GM18951 (cell line): Measurements from ENCODE around the gene GNPTG.

ENCODE experiments used
- POLR2A ChIP-seq: IDR thresholded peaks from 4 replicates; pipeline ENCODE4 v1.6.1; 2011; ENCODE audit warnings: mild to moderate bottlenecking; ENCODE audit not compliant: insufficient read length, insufficient read depth; ENCODE audit errors: extremely low read depth
- in situ Hi-C: fragments of 300-500 bp; cut with MboI; formaldehyde crosslinking; loops from one replicate; pipeline ENCODE4 v1.12.0; 2022; ENCODE audit warnings: low sequenced_read_pairs, mixed read lengths, inconsistent platforms; ENCODE audit not compliant: unreplicated experiment

Gene GNPTG

DNA sequence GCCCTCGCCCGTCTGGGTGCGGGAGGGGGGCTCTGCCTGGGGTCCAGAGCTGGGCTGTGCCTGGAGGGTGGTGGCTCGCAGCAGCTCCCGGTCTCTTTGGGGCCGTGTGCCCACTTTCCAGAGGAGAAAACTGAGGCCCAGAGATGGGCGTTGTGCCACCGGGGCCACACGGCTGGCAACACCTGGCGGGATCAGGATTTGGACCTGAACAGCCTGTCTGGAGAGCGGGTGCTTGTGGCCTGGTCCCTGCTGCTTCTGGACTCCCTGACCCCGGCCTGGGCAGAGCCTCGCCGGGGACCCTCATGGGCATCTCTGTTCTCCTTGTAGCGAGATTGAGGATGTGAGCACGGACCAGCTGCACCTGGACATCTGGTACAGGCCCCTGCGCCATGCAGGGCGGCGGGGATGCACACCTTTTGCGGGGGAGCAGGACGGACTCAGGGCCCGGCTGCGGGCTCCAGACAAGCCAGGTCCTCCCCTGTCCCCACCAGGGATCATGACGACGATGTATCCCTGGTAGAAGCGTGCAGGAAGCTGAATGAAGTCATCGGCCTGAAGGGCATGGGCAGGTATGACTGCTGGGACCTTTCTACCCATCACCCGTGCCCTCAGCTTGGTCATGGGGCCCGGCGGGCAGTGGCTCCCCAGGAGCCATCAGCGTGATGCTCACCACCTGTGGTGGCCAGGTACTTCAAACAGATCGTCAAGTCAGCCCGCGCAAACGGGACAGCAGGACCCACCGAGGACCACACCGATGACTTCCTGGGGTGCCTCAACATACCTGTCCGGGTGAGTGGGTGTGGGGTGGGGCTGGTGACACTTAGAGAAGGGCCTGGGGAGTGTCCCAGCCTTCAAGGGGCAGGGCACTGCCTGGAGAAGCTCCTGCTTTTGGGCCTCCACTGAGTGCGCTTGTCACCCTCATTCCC lies 10.0 kb upstream of the GNPTG start:
- in situ Hi-C loops = no loop called here
- TF ChIP-seq POLR2A = no peak

DNA sequence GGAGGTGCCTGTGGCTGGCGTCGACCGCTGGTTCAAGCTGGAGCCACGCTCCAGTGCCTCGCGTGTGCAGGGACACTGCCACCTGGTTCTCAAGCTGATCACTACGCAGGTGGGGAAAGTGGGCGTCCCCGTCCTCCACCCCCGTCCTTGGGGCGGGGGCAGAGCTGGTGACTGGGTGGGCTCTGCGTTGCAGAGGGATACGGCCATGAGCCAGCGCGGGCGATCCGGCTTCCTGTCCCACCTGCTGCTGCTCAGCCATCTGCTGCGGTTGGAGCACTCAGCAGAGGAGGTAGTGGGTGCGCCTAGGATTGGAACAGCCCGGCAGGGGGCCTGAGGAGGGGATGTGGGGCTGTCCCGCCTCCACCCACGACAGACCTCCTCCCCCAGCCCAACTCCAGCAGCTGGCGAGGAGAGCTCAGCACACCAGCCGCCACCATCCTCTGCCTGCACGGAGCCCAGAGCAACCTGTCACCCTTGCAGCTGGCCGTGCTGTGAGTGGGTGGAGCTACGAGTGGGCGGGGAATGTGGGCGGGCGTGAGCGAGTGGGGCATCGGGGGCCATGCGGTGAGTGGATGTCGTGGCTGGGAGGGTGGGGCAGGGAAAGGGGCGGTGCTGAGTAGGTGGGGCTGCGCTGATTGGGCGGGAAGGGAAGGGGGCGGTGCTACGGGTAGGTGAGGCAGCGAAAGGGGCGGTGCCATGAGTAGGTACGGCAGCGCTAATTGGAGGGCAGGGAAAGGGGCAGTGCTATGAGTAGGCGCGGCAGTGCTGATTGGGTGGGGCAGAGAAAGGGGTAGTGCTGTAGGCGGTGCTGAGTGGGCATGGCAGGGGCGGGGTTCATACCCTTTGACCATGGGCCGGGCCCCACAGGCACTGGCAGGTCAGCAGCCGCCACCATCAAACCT lies 9.0 kb upstream of the GNPTG start:
- in situ Hi-C loops = no loop called here
- TF ChIP-seq POLR2A = peak; percentile 23

DNA sequence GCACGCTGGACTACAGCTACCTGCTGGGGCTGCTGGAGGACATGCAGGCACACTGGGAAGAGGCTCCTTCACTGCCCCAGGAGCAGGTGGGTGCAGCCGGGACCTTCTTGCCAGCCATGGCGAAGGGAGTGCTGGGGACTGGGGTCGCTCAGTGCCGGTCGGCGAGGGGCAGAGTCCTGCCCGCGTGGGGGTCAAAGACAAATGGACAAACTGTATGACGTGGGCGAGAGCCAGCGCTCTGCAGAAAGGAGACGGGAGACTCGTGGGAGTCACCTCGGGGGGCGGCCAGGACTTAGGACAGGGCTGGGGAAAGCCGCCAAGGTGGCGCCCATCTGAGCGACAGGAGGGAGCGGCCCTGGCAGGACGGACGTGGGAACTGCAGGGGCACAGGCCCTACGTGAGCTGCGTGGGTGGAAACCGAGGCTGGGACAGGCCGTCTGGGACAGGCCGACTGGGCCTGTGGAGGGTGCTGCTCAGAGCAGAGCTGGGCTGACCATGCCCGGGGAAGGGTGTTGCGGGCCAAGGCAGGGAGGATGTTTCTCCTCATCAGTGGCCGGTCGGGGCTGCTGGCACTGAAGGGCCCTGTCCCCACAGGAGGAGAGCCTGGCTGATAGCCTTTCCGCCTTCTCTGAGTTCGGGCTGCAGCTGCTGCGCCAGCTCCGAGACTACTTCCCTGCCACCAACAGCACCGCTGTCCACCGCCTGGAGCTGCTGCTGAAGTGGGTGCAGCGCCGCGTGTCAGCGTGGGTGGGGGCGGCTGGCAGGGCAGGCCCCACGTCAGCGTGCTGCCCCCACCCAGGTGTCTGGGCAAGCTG lies 8.1 kb upstream of the GNPTG start:
- no peak for TF ChIP-seq POLR2A
- in situ Hi-C loops = no loop called here

DNA sequence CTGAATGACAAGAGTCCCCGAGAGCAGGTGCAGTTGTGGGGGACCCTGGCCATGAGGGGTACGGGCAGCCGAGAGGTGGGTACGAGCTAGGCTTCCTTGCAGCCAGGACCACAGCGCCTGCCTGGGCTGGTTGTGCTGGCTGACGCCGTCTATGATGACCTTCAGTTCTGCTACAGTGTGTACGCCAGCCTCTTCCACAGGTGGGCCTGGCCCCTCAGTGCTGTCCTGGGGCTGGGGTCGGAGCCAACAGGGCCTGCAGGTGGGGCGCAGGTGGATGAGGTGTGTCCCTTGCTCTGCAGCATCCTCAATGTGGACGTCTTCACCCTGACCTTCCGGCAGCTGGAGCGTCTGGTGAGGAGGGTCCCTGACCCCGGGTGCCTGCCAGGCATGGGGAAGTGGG lies 7.2 kb upstream of the GNPTG start:
- no peak for TF ChIP-seq POLR2A
- in situ Hi-C loops = no loop called here

DNA sequence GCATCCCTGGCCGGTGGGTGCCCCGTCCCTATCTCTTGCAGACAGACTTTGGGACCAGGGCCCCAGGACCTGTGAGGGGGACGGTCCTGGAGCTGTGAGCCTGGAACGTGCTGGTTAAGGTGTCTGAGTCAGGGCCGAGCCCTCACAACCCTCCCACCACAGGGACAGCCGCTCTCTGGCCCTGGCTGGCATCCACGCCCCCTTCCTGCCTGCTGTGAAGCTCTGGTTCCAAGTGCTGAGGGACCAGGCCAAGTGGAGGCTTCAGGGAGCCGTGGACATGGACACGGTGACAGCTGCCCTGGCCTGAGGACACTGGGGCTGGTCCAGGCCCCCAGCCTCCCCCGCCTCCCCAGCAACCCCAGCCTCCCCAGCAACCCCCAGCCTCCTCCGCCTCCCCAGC lies 6.6 kb upstream of the GNPTG start:
- in situ Hi-C loops = no loop called here
- TF ChIP-seq POLR2A = no peak

DNA sequence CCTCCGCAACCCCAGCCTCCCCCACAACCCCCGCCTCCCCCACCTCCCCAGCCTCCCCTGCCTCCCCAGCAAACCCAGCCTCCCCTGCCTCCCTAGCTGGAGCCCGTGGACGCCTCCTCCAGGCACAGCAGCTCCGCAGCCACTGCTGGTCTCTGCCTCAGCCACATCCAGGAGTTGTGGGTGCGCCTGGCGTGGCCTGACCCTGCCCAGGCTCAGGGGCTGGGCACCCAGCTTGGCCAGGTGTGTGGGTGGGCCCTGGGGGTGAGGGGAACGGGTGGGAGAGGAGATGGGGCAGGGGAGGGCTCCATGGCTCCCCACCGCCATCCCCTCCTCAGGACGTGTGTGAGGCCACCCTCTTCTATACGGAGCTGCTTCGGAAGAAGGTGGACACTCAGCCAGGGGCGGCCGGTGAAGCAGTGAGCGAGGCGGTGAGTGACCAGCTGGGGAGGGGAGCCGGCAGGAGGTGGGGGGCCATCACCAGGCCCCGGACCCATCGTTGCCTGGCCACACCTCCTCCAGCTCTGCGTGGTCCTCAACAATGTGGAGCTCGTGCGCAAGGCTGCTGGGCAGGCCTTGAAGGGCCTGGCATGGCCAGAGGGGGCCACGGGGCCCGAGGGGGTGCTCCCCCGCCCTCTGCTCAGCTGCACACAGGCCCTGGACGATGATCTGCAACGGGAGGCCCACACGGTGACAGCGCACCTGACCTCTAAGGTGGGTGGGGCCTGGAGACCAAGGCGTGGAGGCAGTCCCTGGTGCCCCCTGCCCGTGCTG lies 5.9 kb upstream of the GNPTG start:
- peak; percentile 18 for TF ChIP-seq POLR2A
- in situ Hi-C loops = no loop called here

DNA sequence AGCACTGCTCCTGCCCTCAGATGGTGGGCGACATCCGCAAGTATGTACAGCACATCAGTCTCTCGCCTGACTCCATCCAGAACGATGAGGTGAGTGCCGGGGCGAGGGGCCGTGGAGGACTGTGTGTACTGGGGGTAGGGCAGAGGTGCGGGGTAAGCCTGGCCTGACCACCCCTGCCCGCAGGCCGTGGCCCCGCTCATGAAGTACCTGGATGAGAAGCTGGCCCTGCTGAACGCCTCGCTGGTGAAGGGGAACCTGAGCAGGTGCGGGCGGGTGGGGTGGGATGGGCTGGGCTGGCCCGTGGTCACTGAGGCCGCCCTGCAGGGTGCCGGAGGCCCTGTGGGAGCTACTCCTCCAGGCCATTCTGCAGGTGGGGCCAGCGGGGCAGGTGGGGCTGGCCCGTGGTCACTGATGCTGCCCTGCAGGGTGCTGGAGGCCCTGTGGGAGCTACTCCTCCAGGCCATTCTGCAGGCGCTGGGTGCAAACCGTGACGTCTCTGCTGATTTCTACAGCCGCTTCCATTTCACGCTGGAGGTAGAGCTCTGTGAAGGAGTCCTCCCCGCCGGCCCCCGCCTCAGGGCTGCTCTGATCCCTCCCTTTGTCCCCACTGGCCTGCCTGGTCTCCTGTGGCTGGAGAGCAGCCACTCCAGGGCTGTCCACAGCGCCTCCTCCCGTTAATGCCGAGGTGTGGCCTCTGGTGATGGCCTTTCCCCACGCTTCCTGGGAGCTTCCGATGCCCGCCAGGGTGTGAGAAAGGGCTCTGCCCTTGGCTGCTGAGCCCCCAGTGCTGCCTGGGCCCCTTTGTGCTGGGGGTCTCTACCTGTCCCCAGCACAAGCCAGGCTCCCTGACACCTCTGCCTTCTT lies 5.1 kb upstream of the GNPTG start:
- in situ Hi-C loops = no loop called here
- TF ChIP-seq POLR2A = no peak

DNA sequence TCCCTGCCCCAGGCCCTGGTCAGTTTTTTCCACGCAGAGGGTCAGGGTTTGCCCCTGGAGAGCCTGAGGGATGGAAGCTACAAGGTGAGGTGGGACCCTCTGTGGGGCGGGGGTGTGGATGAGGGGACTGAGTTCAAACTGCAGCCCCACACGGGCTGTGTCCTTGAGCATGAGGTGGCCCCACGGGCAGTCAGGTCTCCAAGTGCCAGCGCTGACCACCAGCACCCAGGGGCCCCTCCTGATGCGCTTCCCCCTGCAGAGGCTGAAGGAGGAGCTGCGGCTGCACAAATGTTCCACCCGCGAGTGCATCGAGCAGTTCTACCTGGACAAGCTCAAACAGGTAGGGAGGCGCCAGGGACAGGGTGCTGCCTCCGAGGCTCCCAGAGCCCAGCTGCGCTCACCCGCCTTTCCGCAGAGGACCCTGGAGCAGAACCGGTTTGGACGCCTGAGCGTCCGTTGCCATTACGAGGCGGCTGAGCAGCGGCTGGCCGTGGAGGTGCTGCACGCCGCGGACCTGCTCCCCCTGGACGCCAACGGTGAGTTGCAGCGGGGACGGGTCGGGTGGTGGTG lies 4.4 kb upstream of the GNPTG start:
- in situ Hi-C loops = no loop called here

DNA sequence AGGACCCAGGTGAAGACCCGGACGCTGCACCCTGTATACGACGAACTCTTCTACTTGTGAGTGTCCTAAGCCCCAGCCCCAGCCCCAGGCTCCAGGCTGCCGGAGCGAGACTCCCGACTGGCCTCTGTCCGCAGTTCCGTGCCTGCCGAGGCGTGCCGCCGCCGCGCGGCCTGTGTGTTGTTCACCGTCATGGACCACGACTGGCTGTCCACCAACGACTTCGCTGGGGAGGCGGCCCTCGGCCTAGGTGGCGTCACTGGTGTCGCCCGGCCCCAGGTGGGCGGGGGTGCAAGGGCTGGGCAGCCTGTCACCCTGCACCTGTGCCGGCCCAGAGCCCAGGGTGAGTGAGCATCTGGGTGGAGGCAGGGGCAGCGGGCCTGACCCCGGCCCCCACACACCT lies 3.8 kb upstream of the GNPTG start:
- in situ Hi-C loops = no loop called here

More for the DNA sequence above, 4.4 kb upstream of the GNPTG start:
- TF ChIP-seq POLR2A = no peak

DNA sequence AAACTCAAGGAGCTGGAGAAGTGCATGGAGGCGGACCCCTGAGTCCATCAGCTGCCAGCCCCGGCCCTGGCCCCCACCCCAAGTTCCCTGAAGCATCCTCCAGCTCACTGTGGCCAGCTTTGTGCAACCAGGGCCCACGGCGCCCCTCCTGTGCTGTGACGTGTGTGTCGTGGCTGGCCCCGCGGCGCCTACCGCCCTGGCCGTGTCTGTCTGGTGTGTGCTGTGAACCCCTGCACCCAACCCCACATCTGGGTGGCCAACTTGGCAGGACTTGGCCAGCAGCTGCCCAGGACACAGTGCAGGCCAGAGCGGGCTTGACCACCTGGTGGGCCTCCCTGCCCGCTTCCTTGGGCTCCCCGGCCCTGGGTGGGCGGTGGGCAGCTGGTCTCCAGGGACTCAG lies 3.3 kb upstream of the GNPTG start:
- no peak for TF ChIP-seq POLR2A
- in situ Hi-C loops = no loop called here

More for the DNA sequence above, 3.8 kb upstream of the GNPTG start:
- no peak for TF ChIP-seq POLR2A

DNA sequence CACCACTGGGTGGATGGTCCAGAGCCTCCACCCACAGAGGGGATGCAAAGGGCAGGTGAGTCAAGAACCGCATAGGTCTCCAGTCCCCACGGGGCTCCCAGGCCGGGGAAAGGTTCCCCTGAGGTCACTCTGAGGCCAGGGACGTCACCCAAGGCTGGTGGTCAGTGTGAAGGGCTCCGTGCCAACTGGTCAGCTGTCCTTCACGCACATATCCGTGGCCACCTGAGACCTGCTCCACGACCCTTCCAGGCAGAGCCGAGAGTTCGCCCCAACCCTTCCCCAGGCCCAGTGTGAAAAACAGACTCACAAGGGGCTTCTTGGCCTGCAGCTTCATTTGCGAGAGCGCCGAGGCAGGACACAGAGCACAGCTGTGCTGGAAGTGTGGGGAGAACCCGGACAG lies 2.8 kb upstream of the GNPTG start:
- in situ Hi-C loops = no loop called here
- no peak for TF ChIP-seq POLR2A
